Adrenal gland (tissue), 12 donors: ENCODE data around the gene FAM43B. TPM values are rescaled to one million over a fixed set of nuclear protein-coding genes. Genes with fewer than 3 reads are reported as not detected.
A peak's percentile ranks its signal among the peaks of the same experiment; 100 is the strongest.

ENCODE experiments used
- DNase-seq, 7 donors: peaks; one replicate each; pipeline ENCODE4 v3.0.0-alpha.2; 2019 to 2020
- H3K27ac ChIP-seq, 5 donors: fragments of 200-600 bp; sonication (generic) in 4 of 5; 1 replicate in 3 of 5; 2 replicates in 2 of 5; pipeline versions ENCODE4 v1.5.1 to v1.8.0; 2016 to 2020; ENCODE audit warnings: mild to moderate bottlenecking in 1 of 5
- H3K27me3 ChIP-seq: fragments of 200-600 bp; 2 replicates; pipeline ENCODE4 v1.8.0; 2021
- H3K36me3 ChIP-seq, 2 donors: fragments of 200-600 bp; replicated peaks in 1 of 2; 1 replicate in 1 of 2; 2 replicates in 1 of 2; pipeline versions ENCODE4 v1.5.1 to v1.8.0; 2018 to 2022
- H3K4me1 ChIP-seq, 2 donors: fragments of 200-600 bp; replicated peaks in 1 of 2; 1 replicate in 1 of 2; 2 replicates in 1 of 2; pipeline versions ENCODE4 v1.5.1 to v1.8.0; 2018 to 2021
- H3K4me3 ChIP-seq, 4 donors: fragments of 200-600 bp; sonication (generic) in 3 of 4; one replicate each; pipeline ENCODE4 v1.5.1; 2016 to 2018
- H3K9me3 ChIP-seq, 3 donors: fragments of 200-600 bp; sonication (generic) in 1 of 3; replicated peaks in 1 of 3; 1 replicate in 2 of 3; 2 replicates in 1 of 3; pipeline versions ENCODE4 v1.5.1 to v1.8.0; 2016 to 2021
- CTCF ChIP-seq, 6 experiments: fragments of 450-650 bp in 4 of 6; fragments of 200-600 bp in 2 of 6; sonication (generic) in 1 of 6; IDR thresholded peaks; 1 replicate in 5 of 6; 2 replicates in 1 of 6; pipeline versions ENCODE4 v1.5.1 to v1.8.0; 2016 to 2021; ENCODE audit warnings: antibody characterized with exemption in 6 of 6, mild to moderate bottlenecking in 2 of 6, moderate library complexity in 1 of 6
- POLR2A ChIP-seq, 2 donors: fragments of 450-650 bp; IDR thresholded peaks; one replicate each; pipeline ENCODE4 v1.6.1; 2017; ENCODE audit warnings: antibody characterized with exemption in 2 of 2, mild to moderate bottlenecking in 2 of 2, moderate library complexity in 1 of 2
- WGBS, 4 donors: extraction: QIAGEN DNeasy Blood & Tissue Kit in 2 of 4; methylation state at CpG; one replicate each; pipeline versions ENCODE4 v1.1.5 to v1.1.7; 2013 to 2017; 5-methylcytosine and 5-hydroxymethylcytosine counted together
- intact Hi-C, 2 donors: fragments of 100-400 bp; cut with DNase I; formaldehyde crosslinking; loops; one replicate each; pipeline versions ENCODE4 v1.14.1 to v1.15.0; 2022 to 2023
- polyA plus RNA-seq, 3 donors: library from polyadenylated mRNA; stranded (reverse); fragments of 200-250 nt in 2 of 3; fragments of 350-450 nt in 1 of 3; fragmentation: Illumina TruSeq in 1 of 3; extraction: RNeasy Lipid Tissue Mini Kit (QIAGEN cat#74804) in 1 of 3; gene quantifications; one replicate each; pipeline ENCODE4 v1.2.3, GENCODE V29; 2013 to 2014
- total RNA-seq, 9 donors: library from RNA; depleted of rRNA in 4 of 9; stranded (reverse); fragments of >200 nt in 4 of 9; fragments of 120-200 nt in 1 of 9; fragmentation: NEBNext Ultra II Directional in 1 of 9; extraction: Animal tissue kit (Norgen Biotek cat#: 25700) in 1 of 9; gene quantifications; one replicate each; pipeline versions ENCODE4 v1.1.0 to v1.2.4, GENCODE V29; 2013 to 2023
- donor health status: healthy with polysubstance abuse.
- donor health status: Bipolar disorder and iron deficiency.
- donor health status: DM: yes; HTN: yes; CAD: no.
- donor health status: DM: no; HTN: no; CAD: no.
- donor health status: DM: no; HTN: no; CAD: no.
- donor health status: DM: yes; HTN: yes; CAD: no.

The FAM43B gene
- total and polyA plus RNA-seq, 12 donors, result 2.2 to 67.7 (median 38.2) TPM

- H3K36me3 ChIP-seq, result no peaks in the 10 kb centered on the region
- no peak overlapping the region for H3K27ac ChIP-seq
- H3K27me3 ChIP-seq, result no peaks in the 10 kb centered on the region
- no peak for TF ChIP-seq CTCF (IDR thresholded peaks at IDR 0.05)
- TF ChIP-seq POLR2A (IDR thresholded peaks at IDR 0.05), result no peak
- H3K4me3 ChIP-seq, result no peak overlapping the region
- intact Hi-C loops, result no loop called here
- peaks cover 13% of the 10 kb centered on the region in 2 donors for H3K4me1 ChIP-seq
- no peak for DNase-seq
- 67 to 85% (median 79%) methylated on average over 5 to 6 of the region's 6 CpGs for WGBS, 4 donors
- H3K9me3 ChIP-seq, result no peaks in the 10 kb centered on the region
These were observed 21.5 kb upstream of the FAM43B start for GRCh38 chr1:20530901-20531300.

- Histone ChIP-seq H3K4me3 (no peak overlapping the region), H3K9me3 (no peaks in the 10 kb centered on the region), H3K27me3 (no peaks in the 10 kb centered on the region), H3K36me3 (no peaks in the 10 kb centered on the region), H3K27ac (peak overlapping the region in 1 of 5 donors; percentile 68), H3K4me1 (peaks cover 13% of the 10 kb centered on the region in 2 donors)
- intact Hi-C loops, result no loop called here
- TF ChIP-seq CTCF (IDR thresholded peaks at IDR 0.05) (no peak), POLR2A (IDR thresholded peaks at IDR 0.05) (no peak)
- DNase-seq, result no peak
- 68 to 83% (median 79%) methylated on average over 3 to 4 of the region's 4 CpGs for WGBS, 4 donors
These were observed 18.7 kb upstream of the FAM43B start for GRCh38 chr1:20533635-20534034.

- WGBS, 4 donors, result 47 to 58% (median 52%) methylated on average over 12 of the region's 12 CpGs
- H3K9me3 ChIP-seq, result no peaks in the 10 kb centered on the region
- TF ChIP-seq POLR2A (IDR thresholded peaks at IDR 0.05) (no peak), CTCF (IDR thresholded peaks at IDR 0.05) (no peak)
- no peaks in the 10 kb centered on the region for H3K27me3 ChIP-seq
- intact Hi-C loops, result no loop called here
- peaks cover 16 to 18% of the 10 kb centered on the region in 2 donors for H3K4me1 ChIP-seq
- no peak overlapping the region for H3K4me3 ChIP-seq
- H3K27ac ChIP-seq, result peak overlapping the region; percentile 8 to 74 (median 62)
- H3K36me3 ChIP-seq, result no peaks in the 10 kb centered on the region
- peak in 4 of 7 donors; percentile 48 to 56 (median 52) for DNase-seq
These were observed 17.5 kb upstream of the FAM43B start for GRCh38 chr1:20534659-20535417.

GRCh38 chr1:20538227-20538626 is 14.1 kb upstream of the FAM43B start:
- no peaks in the 10 kb centered on the region for H3K27me3 ChIP-seq
- 46 to 53% (median 50%) methylated on average over 2 of the region's 2 CpGs for WGBS, 4 donors

More at GRCh38 chr1:20538227-20538626, 14.1 kb upstream of the FAM43B start:
- Histone ChIP-seq H3K4me1 (peaks cover 16 to 19% of the 10 kb centered on the region in 2 donors), H3K9me3 (no peaks in the 10 kb centered on the region), H3K36me3 (no peaks in the 10 kb centered on the region), H3K27ac (no peak overlapping the region), H3K4me3 (no peak overlapping the region)
- intact Hi-C loops, result no loop called here
- TF ChIP-seq CTCF (IDR thresholded peaks at IDR 0.05), result no peak
- TF ChIP-seq POLR2A (IDR thresholded peaks at IDR 0.05), result no peak
- no peak for DNase-seq
